ENCODE data around the gene SLC22A4.

DNA sequence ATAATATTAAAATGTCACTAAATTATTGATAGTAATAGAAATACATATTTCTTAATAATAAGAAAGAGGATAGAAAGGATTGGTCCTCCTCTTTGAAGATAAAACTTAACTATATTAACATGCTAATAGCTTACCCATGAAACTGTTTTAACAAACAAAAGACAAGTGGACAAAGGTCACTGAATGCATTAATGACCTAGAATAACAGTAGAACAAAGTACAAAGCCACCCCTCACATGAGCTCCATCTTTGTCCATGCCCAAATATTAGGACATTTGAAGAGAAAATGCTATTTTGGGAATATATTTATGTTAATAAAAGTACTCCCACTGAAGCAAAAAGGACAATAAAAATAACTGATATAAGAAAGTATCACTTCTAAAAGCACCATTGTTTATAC is 41.2 kb downstream of the SLC22A4 start:
- no peak for TF ChIP-seq FOSL2 (IDR thresholded peaks at IDR 0.05)
- TF ChIP-seq FOSL2 (CRISPR knock-in tag; IDR thresholded peaks at IDR 0.05), result no peak
- no peak for TF ChIP-seq POLR2A (IDR thresholded peaks at IDR 0.05; ENCODE audit: low read length)
- TF ChIP-seq, protein P1, sequence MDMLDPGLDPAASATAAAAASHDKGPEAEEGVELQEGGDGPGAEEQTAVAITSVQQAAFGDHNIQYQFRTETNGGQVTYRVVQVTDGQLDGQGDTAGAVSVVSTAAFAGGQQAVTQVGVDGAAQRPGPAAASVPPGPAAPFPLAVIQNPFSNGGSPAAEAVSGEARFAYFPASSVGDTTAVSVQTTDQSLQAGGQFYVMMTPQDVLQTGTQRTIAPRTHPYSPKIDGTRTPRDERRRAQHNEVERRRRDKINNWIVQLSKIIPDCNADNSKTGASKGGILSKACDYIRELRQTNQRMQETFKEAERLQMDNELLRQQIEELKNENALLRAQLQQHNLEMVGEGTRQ (IDR thresholded peaks at IDR 0.05), result no peak
- no peak for TF ChIP-seq CTCF (IDR thresholded peaks at IDR 0.05)
- TF ChIP-seq EP300 (IDR thresholded peaks at IDR 0.05), result no peak
- TF ChIP-seq RARB (CRISPR knock-in tag; IDR thresholded peaks at IDR 0.05), result no peak

Measured in A549 (cell line).